Neural progenitor cell (in vitro differentiated cells): ENCODE measurements around the gene HOXA2. TPM values are rescaled to one million over a fixed set of nuclear protein-coding genes. Genes with fewer than 3 reads are reported as not detected.

ENCODE experiments used
- DNase-seq: peaks from one replicate; pipeline ENCODE4 v3.0.0-alpha.2; 2016; ENCODE audit warnings: low spot score
- H2AFZ ChIP-seq: fragments of 200-600 bp; sonication (generic); replicated peaks from 2 replicates; pipeline ENCODE4 v1.6.1; 2016; ENCODE audit warnings: antibody characterized with exemption
- H3F3A ChIP-seq: fragments of 200-600 bp; sonication (generic); 2 replicates; pipeline ENCODE4 v1.6.1; 2016; ENCODE audit warnings: antibody characterized with exemption, low read depth
- H3K27ac ChIP-seq: fragments of 200-600 bp; sonication (generic); 2 replicates; pipeline ENCODE4 v1.5.1; 2016; ENCODE audit warnings: mild to moderate bottlenecking
- H3K27me3 ChIP-seq: fragments of 200-600 bp; sonication (generic); 2 replicates; pipeline ENCODE4 v1.6.1; 2016; ENCODE audit warnings: mild to moderate bottlenecking, moderate library complexity
- H3K36me3 ChIP-seq: fragments of 200-600 bp; sonication (generic); 2 replicates; pipeline ENCODE4 v1.5.1; 2016
- H3K4me1 ChIP-seq: fragments of 200-600 bp; sonication (generic); 2 replicates; pipeline ENCODE4 v1.6.1; 2016; ENCODE audit warnings: mixed run types
- H3K4me2 ChIP-seq: fragments of 200-600 bp; sonication (generic); 2 replicates; pipeline ENCODE4 v1.6.1; 2016
- H3K4me3 ChIP-seq: fragments of 200-600 bp; sonication (generic); 2 replicates; pipeline ENCODE4 v1.5.1; 2016
- H3K79me2 ChIP-seq: fragments of 200-600 bp; sonication (generic); 2 replicates; pipeline ENCODE4 v1.6.1; 2016; ENCODE audit warnings: low read depth
- H3K9ac ChIP-seq: fragments of 200-600 bp; sonication (generic); 2 replicates; pipeline ENCODE4 v1.6.1; 2016
- H3K9me3 ChIP-seq: fragments of 200-600 bp; sonication (generic); 2 replicates; pipeline ENCODE4 v1.5.1; 2016; ENCODE audit warnings: low read depth
- H4K20me1 ChIP-seq: fragments of 200-600 bp; sonication (generic); 2 replicates; pipeline ENCODE4 v1.6.1; 2016; ENCODE audit warnings: low read depth
- H3K27ac Mint-ChIP-seq: 3 replicates; pipeline ENCODE4 v1.8.0; 2021; ENCODE audit warnings: mixed read lengths
- H3K27me3 Mint-ChIP-seq: 2 replicates; pipeline ENCODE4 v1.8.0; 2022; ENCODE audit warnings: low read depth, mild to moderate bottlenecking, inconsistent platforms, moderate library complexity, mixed read lengths; ENCODE audit not compliant: insufficient read depth
- H3K36me3 Mint-ChIP-seq: 3 replicates; pipeline ENCODE4 v1.8.0; 2021; ENCODE audit warnings: mixed read lengths
- H3K4me1 Mint-ChIP-seq: 3 replicates; pipeline ENCODE4 v1.8.0; 2021; ENCODE audit warnings: mixed read lengths
- H3K4me3 Mint-ChIP-seq: 3 replicates; pipeline ENCODE4 v1.8.0; 2021; ENCODE audit warnings: mild to moderate bottlenecking, moderate library complexity, mixed read lengths
- H3K9me3 Mint-ChIP-seq: 3 replicates; pipeline ENCODE4 v1.8.0; 2020; ENCODE audit warnings: mixed read lengths
- EZH2 ChIP-seq: fragments of 200-600 bp; sonication (generic); IDR thresholded peaks from 2 replicates; pipeline ENCODE4 v1.6.1; 2017; ENCODE audit warnings: antibody characterized with exemption, mild to moderate bottlenecking, moderate library complexity
- EZH2phosphoT487 ChIP-seq: fragments of 200-600 bp; sonication (generic); IDR thresholded peaks from 2 replicates; pipeline ENCODE4 v1.6.1; 2017; ENCODE audit warnings: antibody characterized with exemption
- total RNA-seq: library from RNA; depleted of rRNA; stranded (reverse); fragments of >200 nt; gene quantifications from 2 replicates; pipeline ENCODE4 v1.2.3, GENCODE V29; 2015; ENCODE audit warnings: low replicate concordance
- TF ChIP-seq, protein P1 (sequence below): fragments of 200-600 bp; sonication (generic); IDR thresholded peaks from 2 replicates; pipeline ENCODE4 v1.5.1; 2017; ENCODE audit warnings: antibody characterized with exemption, mild to moderate bottlenecking

HOXA2 gene
- total RNA-seq, 1 donor from 2014 or later, result not detected

DNA sequence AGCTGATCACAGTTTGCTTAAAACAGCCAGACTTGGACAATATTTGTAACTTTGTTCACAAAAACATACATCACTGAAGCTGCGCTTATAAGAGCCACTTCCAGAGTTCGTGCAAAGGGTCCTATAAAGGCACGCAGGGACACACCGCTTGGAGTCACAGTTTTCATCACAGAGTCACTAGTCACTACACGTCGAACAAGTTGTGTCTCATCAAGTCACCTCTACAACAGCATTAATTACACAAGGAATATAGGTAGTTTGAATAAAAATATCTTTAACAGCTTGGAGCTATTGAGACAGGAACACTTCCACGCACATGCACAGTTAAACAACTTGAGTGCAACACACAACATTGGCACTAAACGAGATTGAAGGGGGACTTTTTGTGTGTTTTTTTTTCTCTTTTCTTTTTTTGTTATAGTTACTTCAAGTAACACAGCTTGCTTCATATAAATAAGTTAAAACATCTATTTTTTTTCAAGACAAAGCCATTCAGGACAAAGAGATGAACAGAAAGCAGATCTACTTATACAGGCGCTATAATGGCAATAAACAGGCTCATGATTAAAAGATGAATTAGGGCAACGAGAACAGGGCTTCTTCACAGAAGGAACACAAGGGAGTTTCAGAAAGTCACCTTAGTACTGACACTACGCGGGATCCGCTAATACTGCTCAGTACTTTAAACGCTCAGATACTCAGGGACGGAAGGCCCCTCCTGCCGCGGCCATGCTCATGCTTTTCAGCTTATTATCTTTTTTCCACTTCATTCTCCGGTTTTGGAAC lies 38.8 kb upstream of the HOXA2 start:
- H3K36me3 ChIP-seq, result no peaks in the 10 kb centered on the region
- H3K9me3 Mint-ChIP-seq, result peaks cover 16% of the 10 kb centered on the region
- no peaks in the 10 kb centered on the region for H3K36me3 Mint-ChIP-seq
- H3K4me1 Mint-ChIP-seq, result peaks cover 8% of the 10 kb centered on the region
- no peak overlapping the region for H3K4me2 ChIP-seq
- no peak for DNase-seq
- H3K9me3 ChIP-seq, result no peaks in the 10 kb centered on the region
- H2AFZ ChIP-seq, result no peak overlapping the region
- H3K79me2 ChIP-seq, result no peaks in the 10 kb centered on the region
- H3K9ac ChIP-seq, result no peak overlapping the region
- H3K4me3 ChIP-seq, result no peak overlapping the region
- H3K4me3 Mint-ChIP-seq, result no peak overlapping the region
- H3K27ac Mint-ChIP-seq, result no peak overlapping the region
- H3K27ac ChIP-seq, result no peak overlapping the region
- H3K27me3 ChIP-seq, result peaks cover 100% of the 10 kb centered on the region
- H4K20me1 ChIP-seq, result peaks cover 95% of the 10 kb centered on the region
- peaks cover 10% of the 10 kb centered on the region for H3K4me1 ChIP-seq
- TF ChIP-seq EZH2 (no peak), EZH2phosphoT487 (no peak)
- TF ChIP-seq, protein P1, sequence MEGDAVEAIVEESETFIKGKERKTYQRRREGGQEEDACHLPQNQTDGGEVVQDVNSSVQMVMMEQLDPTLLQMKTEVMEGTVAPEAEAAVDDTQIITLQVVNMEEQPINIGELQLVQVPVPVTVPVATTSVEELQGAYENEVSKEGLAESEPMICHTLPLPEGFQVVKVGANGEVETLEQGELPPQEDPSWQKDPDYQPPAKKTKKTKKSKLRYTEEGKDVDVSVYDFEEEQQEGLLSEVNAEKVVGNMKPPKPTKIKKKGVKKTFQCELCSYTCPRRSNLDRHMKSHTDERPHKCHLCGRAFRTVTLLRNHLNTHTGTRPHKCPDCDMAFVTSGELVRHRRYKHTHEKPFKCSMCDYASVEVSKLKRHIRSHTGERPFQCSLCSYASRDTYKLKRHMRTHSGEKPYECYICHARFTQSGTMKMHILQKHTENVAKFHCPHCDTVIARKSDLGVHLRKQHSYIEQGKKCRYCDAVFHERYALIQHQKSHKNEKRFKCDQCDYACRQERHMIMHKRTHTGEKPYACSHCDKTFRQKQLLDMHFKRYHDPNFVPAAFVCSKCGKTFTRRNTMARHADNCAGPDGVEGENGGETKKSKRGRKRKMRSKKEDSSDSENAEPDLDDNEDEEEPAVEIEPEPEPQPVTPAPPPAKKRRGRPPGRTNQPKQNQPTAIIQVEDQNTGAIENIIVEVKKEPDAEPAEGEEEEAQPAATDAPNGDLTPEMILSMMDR, result no peak
- peaks cover 90% of the 10 kb centered on the region for H3K27me3 Mint-ChIP-seq
- no peaks in the 10 kb centered on the region for H3F3A ChIP-seq

DNA sequence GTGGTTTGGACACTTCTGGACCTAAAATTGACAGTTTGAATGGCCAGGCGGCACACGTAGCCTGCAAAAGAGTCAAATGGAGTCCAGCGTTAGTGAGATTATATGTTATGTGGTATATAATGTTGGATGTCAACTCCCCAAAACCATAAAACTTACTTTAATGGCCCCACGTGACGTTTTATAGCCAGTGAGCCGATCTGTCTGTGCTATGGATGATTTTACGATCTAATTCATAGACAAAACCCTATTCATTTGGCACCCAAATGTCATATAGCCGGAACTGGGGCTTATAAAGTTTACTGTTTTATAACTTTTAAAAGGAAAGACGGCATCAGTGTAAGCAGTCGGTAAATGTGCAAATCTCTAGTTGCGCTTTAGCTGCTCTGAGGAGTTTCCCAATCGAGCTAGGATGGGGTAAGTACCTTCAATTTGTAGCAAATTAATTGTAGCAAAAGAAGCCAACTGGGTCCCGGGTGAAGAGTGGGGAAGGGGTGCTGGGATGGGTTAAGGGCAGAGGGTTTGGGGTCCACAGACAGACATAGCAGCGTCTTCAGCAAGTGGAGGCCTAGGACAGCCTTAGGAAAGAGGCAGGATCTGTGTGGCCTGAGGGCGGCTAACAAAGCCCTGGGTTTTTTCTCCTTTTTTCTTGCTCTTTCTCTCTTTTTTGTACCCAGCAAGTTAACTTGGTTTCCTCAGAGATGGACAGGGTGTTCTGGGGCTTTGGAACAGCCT lies 37.8 kb upstream of the HOXA2 start:
- Histone ChIP-seq H3K27ac (no peak overlapping the region), H3K27me3 (peaks cover 100% of the 10 kb centered on the region), H3K4me1 (peaks cover 10% of the 10 kb centered on the region), H2AFZ (no peak overlapping the region), H4K20me1 (peaks cover 92% of the 10 kb centered on the region), H3K36me3 (no peaks in the 10 kb centered on the region), H3K4me2 (no peak overlapping the region), H3K9ac (no peak overlapping the region), H3K79me2 (no peaks in the 10 kb centered on the region), H3K9me3 (no peaks in the 10 kb centered on the region), H3K4me3 (no peak overlapping the region), H3F3A (no peaks in the 10 kb centered on the region)
- TF ChIP-seq EZH2, result peak; percentile 84
- TF ChIP-seq EZH2phosphoT487, result no peak
- TF ChIP-seq, protein P1, result no peak
- no peak for DNase-seq
- H3K36me3 Mint-ChIP-seq, result no peaks in the 10 kb centered on the region
- H3K9me3 Mint-ChIP-seq, result peaks cover 10% of the 10 kb centered on the region
- H3K4me3 Mint-ChIP-seq, result no peak overlapping the region
- peaks cover 90% of the 10 kb centered on the region for H3K27me3 Mint-ChIP-seq
- H3K4me1 Mint-ChIP-seq, result peaks cover 8% of the 10 kb centered on the region
- H3K27ac Mint-ChIP-seq, result no peak overlapping the region

DNA sequence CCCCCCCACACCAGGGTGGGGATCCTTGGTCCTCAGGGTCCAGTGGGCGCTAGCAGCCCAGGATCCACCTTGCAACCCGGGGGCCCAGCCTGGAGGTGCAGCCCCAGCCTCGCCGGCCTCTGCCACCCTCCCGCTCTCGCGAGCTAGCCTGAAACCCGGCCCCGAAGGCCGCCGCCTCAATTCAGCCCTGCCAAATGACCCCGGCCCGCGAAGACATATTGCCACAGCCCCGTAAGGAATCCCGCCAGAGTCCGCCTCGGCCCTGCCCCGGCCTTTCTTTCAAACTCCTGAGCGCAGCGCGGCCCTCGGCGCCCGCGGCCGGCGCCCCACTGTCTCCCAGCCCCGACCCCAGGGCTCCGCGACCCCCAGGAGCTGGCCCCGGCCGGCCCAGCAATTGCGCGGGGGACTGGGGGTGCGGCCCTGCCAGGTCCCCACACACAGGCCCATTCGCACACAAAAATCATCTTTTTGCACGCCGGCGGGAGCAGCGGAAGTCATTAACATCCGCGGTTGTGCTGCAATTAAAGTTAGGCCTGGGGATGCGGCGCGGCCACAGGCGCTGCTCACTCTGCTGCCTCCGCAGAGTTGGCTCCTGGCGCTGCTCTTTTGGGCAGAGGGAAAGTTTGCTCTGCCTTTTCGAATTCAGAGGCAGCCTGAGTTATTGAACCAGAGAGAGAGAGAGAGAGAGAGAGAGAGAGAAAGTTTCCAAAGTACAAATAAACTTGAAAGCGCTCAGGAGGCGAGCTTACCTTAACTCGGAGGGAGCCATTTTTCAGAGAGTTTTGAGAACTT lies 37.0 kb upstream of the HOXA2 start:
- Histone ChIP-seq H3K27ac (no peak overlapping the region), H3K4me2 (peak overlapping the region; percentile 51), H3K9ac (no peak overlapping the region), H3K4me3 (no peak overlapping the region), H3K9me3 (no peaks in the 10 kb centered on the region), H3K4me1 (peaks cover 10% of the 10 kb centered on the region), H3K27me3 (peaks cover 100% of the 10 kb centered on the region), H2AFZ (no peak overlapping the region), H3K36me3 (no peaks in the 10 kb centered on the region), H4K20me1 (peaks cover 95% of the 10 kb centered on the region), H3F3A (no peaks in the 10 kb centered on the region), H3K79me2 (no peaks in the 10 kb centered on the region)
- Mint-ChIP-seq H3K27ac (no peak overlapping the region), H3K4me3 (peak overlapping the region; percentile 67), H3K36me3 (no peaks in the 10 kb centered on the region), H3K27me3 (peaks cover 92% of the 10 kb centered on the region), H3K9me3 (peaks cover 8% of the 10 kb centered on the region), H3K4me1 (peaks cover 8% of the 10 kb centered on the region)
- DNase-seq, result peak; percentile 70
- TF ChIP-seq EZH2 (peak; percentile 100), EZH2phosphoT487 (peak; percentile 99)
- TF ChIP-seq, protein P1, result no peak
